ENCODE measurements around the gene SLC45A3. TPM values are rescaled to one million over a fixed set of nuclear protein-coding genes. Genes with fewer than 3 reads are reported as not detected.

The SLC45A3 gene
- total RNA-seq, 1 experiment from 2014 or later, result 16.7 TPM

GRCh38 chr1:205658943-205659581, 21.2 kb downstream of the SLC45A3 start:
- no peak overlapping the region for H3K4ac ChIP-seq (ENCODE audit: low read depth, low read length)
- Mint-ChIP-seq H3K27ac (no peak overlapping the region; a peak in 1 of 7 replicates), H3K36me3 (ENCODE audit: insufficient read depth in 1 of 3, low read depth in 3 of 3) (peaks cover 4 to 39% (median 37%) of the 10 kb centered on the region in 3 experiments; a peak in 6 of 7 replicates), H3K27me3 (ENCODE audit: low read depth) (no peaks in the 10 kb centered on the region), H3K4me3 (no peak overlapping the region), H3K4me1 (peaks cover 36 to 40% of the 10 kb centered on the region in 2 experiments), H3K9me3 (no peaks in the 10 kb centered on the region)
- WGBS (ENCODE audit: extremely low coverage, insufficient read length, low lambda C conversion rate), result no CpG with 5 or more reads among the region's 20 CpGs
- H4K8ac ChIP-seq (replicated peaks; ENCODE audit: insufficient read length, low read depth, low read length), result no peak overlapping the region
- no peak overlapping the region for H2AK5ac ChIP-seq (ENCODE audit: insufficient read length, low read length)
- H2BK12ac ChIP-seq (ENCODE audit: insufficient read length, low read depth, low read length), result no peak overlapping the region
- no peak overlapping the region for H3K4me2 ChIP-seq (ENCODE audit: insufficient read depth, insufficient read length, low read length)
- no peak overlapping the region for H2BK20ac ChIP-seq (ENCODE audit: low read depth, low read length, poor library complexity, severe bottlenecking)
- H3K14ac ChIP-seq (ENCODE audit: insufficient read depth, low read length), result no peak overlapping the region
- no peak overlapping the region for H3K23ac ChIP-seq (ENCODE audit: insufficient read length, low read depth, low read length)
- no peaks in the 10 kb centered on the region for H3K79me1 ChIP-seq (ENCODE audit: insufficient read depth, low read depth, low read length, poor library complexity, severe bottlenecking)
- no peaks in the 10 kb centered on the region; the same call in 1 of the 2 replicates for H3K4me1 ChIP-seq (ENCODE audit: insufficient read depth, low read length)
- no peak overlapping the region for H4K5ac ChIP-seq (ENCODE audit: insufficient read length, low read depth, low read length)
- peak; percentile 95 for TF ChIP-seq CTCF (conservative IDR thresholded peaks at IDR 0.05)
- H2BK120ac ChIP-seq (ENCODE audit: low read depth, low read length, poor library complexity, severe bottlenecking), result no peak overlapping the region
- no peak overlapping the region for H2BK15ac ChIP-seq (ENCODE audit: low read depth, low read length)
- H3K18ac ChIP-seq (ENCODE audit: insufficient read length, low read depth, low read length), result no peak overlapping the region
- no peak overlapping the region for H3T11ph ChIP-seq (ENCODE audit: low read length)
- H4K91ac ChIP-seq (ENCODE audit: insufficient read length, low read depth, low read length), result no peak overlapping the region
- no peak overlapping the region for H3K56ac ChIP-seq (ENCODE audit: insufficient read length, low read depth, low read length)
- H3K79me2 ChIP-seq (ENCODE audit: insufficient read depth, low read length), result no peaks in the 10 kb centered on the region
- H3K27me3 ChIP-seq (ENCODE audit: insufficient read depth, low read length), result no peaks in the 10 kb centered on the region
- no peaks in the 10 kb centered on the region for H4K20me1 ChIP-seq (ENCODE audit: control insufficient read depth, insufficient read depth, insufficient read length)
- H3K27ac ChIP-seq (ENCODE audit: insufficient read length, low read depth, low read length), result no peak overlapping the region
- H3K23me2 ChIP-seq (ENCODE audit: insufficient read length, low read depth, low read length, poor library complexity, severe bottlenecking), result no peaks in the 10 kb centered on the region
- H2BK5ac ChIP-seq (ENCODE audit: insufficient read length, low read length), result no peak overlapping the region
- H3K9ac ChIP-seq (ENCODE audit: extremely low read depth, insufficient read length, low read length), result no peak overlapping the region
- no peak overlapping the region for H2AFZ ChIP-seq (ENCODE audit: low read length)
- DNase-seq, result peak; percentile 85
- H3K9me3 ChIP-seq (ENCODE audit: control insufficient read depth, low read depth, low read length), result no peaks in the 10 kb centered on the region
